Myocyte (in vitro differentiated cells): Measurements from ENCODE around the gene NT5DC1. TPM values are rescaled to one million over a fixed set of nuclear protein-coding genes. Genes with fewer than 3 reads are reported as not detected.

ENCODE experiments used
- DNase-seq: peaks from one replicate; pipeline ENCODE4 v3.0.0-alpha.2; 2012; ENCODE audit warnings: low read depth
- total RNA-seq: library from RNA; depleted of rRNA; stranded (reverse); fragments of >200 nt; gene quantifications from 2 replicates; pipeline ENCODE4 v1.2.3, GENCODE V29; 2014

The NT5DC1 gene
- total RNA-seq, 1 donor from 2014 or later: 13.1 TPM

DNA sequence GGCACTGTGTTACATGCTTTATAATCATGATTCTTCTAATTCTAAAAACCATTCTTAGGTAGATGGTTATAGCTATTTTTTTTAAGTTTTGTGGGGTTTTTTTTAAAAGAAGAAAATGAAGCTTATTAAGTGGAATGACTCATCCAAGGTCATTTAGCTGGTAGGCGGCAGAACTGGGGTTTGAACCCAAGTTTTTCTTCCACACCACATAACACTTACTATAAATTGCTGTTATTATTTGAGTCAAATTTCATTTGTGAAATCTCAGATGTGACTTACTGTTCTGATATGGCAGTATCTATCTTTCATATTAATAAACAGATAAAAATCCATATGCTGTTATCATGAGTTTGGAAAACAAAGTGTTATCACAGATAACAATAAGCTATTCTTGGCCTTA, 35.7 kb downstream of the NT5DC1 start:
- DNase-seq: no peak

DNA sequence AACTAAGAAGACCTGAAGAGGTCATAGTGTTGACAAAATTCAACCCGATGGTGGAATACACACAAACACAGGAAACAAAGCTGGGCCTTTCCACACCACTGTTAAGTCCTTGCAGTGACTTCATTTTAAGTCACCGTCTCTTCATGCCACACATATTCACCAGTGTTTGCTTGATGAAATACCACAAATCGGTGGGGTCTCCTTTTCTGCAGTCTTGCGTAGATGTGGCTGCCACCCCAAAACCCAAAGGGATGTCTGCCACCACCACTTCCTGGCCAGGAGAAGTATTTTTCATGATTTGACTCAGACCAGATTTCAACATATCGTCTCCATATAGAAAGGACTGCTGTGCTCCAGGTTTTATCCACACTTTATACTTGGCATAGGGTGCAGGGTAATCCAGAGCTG, 36.3 kb downstream of the NT5DC1 start:
- no peak for DNase-seq

DNA sequence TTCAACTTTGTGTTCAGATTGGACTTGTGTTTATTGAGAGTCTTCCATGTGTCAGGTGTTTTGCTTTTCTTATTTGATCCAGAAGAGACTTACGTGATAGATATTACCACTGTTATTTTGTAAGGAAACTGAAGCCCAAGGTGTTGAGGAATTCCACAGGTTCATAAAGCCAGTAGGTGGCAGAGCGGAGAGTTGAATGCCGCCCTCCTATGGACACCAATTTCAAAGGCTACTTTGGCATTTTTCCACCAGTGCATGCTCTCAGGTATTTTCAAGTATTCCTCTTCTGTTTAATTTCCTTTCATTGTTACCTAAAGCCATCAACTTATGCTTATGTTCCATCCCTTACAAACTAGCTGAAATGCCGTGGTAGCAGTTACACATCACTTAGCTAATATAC, 39.3 kb downstream of the NT5DC1 start:
- no peak for DNase-seq

DNA sequence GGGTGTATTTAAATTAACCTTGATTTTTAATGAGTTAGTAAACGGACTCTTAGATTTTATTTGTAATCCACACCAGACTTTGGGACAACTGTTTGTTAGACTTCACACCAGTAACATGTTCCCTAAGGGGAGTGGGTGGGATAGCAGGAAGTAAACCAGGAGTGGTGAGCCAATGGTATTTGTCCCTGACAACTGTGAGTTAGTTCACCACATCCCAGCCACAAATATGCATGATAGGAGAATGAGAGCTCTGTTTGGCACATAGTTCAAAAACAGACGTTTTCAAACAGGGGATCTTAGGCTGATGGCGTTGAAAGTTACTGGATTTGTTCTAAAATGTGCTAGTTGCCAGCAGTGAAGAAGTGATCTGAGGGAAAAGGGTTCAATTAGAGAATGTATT, 44.0 kb downstream of the NT5DC1 start:
- peak; percentile 98 for DNase-seq

DNA sequence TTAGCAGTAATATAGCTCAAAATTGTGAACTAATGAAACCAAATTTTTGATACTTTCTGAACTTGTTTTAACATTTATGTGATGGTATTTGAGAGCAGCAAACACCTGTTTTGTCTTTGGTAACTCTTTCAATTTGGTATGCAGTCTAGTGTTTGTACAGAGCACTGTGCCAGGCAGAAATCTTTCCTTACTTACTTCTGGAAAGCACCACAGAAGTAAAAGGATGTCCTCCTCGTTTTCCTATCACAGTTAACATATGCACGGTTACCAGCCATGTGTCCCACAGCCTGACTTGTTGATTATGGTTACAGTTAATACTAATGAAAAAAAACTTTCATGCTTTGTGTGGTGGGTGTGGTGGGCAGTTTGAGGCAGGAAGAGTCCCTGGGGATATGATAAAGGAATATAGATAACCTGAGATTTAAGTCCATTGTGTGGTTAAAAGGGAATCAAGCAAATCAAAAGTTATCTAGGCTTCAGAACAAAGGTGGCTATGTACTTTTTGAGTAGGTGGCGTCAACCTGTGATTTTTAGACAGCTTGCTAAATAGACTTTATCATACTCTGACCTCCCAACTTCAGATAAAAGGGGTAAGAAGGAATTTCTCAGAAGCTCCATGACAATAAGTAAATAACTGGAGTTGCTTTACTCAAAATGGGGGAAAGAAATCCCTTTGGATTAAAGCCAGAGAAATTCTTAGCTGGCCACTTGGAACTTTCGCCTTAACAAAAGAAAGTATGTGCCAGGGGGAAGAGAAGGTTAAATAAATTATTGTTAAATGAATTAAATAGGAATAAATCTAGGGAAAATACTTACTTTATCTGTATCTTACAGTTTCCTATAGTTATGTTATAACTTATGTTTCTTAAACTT, 45.4 kb downstream of the NT5DC1 start:
- DNase-seq: peak; percentile 65

DNA sequence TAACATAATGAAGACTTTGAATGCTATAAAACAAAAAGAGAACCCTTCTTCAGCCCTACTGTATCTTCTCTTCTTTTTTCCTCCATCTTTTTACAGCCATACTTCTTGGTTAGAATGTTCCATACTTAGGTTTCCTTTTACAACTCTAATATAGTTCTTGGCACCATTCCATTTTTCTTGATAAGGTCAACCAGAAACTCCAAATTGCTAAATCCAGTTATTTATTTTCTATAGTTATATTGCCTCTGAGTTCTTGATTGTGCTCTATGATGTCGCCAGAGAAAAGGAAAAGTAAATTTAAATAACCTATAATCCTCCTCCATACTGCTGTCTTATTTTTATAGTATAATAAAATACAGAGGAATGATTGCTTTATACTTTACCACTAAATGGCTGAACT, 52.0 kb downstream of the NT5DC1 start:
- no peak for DNase-seq

DNA sequence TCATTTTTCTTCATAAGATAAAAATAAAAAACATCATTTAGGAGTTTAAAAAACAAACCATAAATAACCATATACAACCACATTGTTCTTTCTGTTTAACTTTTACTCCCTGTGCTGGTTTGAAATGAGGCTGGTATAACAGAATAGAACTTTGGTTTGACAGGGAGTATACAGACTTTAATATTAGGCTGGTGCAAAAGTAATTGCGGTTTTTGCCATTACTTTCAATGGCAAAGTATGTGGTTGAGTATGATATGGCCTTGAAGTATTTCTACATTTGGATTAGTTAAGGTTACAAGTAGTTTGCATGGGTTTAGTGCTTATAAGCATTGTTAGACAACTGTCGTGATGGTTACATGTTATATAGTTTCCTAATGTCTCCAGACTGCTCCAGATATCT, 54.2 kb downstream of the NT5DC1 start:
- no peak for DNase-seq

DNA sequence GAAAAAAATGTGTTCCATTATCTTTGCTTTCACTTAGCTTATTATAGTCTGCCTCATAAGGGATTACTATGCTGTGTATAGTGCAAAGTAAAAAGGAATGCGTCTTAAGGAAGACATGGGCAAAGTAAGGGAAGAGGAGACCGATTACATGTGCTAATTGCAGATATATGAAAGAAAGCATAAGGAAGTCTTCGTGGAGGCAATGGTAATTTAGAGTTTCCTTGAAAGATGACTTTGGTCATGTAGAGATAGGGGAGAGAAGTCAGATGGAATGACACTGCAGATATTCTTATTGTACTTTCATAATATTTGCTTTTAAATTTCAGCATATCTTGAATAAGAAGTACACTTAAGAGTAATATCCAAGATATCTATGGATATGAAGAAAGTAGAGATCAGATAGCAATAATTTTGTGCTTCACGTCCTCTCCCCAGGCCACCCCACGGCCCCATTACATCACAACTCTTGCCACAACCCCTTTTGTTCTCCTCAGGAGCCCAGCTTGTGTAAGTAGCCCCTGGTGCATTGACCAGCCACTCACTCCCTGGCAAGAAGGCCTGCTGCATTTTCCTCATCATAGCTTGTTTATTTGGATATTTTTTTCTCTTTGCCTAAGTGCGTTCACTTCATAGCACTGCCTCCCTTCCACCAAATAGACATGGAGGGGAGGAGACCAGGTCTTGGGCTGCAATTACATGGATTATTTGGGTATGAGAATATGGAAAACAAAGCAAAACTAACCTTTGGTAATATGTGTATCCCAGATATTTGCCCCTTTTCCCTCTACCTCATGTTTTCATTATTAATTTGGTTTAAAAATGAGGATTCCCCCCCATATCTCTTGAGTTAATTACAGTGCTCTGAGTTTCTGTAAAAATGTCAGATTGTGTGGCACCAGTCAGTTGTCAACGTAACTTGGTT, 56.0 kb downstream of the NT5DC1 start:
- no peak for DNase-seq

DNA sequence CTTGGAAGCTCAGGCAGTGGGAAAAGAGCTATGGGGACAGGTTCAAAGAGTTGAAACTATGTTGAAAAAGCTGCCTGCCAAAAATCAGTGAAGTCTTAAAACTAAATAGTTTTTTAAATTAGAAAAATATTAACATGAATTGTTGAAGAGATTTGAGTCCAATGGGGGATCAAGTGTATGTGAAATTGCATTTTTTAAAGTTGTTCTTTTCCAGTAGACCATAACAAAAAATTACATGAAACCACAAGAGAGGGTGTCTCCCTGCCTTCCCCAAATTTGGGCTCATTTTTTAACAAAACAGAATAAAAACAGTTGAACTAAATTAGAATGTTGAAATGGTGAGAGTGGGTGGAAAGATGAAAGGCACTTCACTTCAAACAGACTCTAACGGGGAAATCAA, 56.7 kb downstream of the NT5DC1 start:
- DNase-seq: no peak

DNA sequence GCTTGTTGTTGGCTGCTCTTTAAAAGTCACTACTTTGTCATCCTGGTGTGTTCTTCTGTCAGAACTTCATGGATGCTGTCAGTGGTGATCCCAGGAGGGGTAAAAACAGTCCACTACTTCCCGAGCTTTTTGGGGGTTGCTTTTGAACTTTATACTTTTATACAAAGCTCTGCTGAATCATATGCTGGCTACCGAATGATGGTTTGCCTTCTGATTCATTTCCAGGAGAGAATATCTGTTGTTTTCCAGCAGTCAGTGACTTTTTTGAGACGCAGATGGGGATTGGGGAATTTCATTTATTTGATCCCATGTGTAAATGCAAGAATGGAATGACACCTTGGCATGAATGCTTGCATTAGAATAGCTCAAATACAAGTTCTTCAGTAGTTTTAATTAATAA, 58.0 kb downstream of the NT5DC1 start:
- no peak for DNase-seq

DNA sequence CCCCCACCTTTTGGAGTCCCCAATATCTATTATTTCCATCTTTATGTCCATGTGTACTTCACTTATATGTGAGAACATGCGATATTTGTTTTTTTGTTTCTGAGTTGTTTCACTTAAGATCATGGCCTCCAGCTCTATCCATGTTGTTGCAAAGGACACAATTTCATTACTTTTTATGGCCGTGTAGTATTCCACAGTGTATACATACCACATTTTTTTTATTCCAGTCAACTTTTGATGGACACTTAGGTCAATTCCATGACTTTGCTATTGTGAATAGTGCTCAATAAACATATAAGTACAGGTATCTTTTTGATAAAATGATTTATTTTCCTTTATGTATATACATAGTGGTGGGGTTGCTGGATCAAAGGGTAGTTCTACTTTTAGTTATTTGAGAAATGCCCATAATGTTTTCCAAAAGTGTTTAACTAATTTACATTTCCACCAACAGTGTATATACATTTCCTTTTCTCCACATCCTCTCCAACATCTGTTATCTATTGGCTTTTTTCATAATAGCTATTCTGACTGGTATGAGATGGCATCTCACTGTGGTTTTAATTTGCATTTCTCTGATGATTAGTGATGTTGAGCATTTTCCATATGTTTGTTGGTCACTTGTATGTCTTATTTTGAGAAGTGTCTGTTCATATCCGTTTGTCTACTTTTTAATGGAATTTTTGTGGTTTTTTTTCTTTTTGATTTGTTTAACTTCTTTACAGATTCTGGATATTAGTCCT, 59.3 kb downstream of the NT5DC1 start:
- no peak for DNase-seq

DNA sequence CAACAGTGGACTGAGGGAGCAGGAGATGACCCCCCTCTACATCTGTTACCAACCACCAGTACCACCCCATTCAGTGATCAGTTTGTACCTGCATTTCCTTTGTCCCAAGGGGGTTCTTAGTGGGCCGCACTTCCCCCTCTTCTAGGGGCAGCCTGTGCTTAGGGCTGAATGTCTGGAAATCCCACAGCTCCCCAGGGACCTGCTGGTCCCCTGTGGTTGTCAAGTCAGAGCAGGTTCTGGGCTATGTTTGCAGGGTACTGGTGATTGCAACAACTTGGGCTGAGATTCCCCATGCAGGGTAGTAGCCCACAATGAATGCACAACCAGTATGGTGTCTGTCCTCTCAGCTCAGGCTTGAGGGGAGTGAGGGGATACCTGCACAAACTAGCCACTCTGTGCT, 64.9 kb downstream of the NT5DC1 start:
- no peak for DNase-seq

DNA sequence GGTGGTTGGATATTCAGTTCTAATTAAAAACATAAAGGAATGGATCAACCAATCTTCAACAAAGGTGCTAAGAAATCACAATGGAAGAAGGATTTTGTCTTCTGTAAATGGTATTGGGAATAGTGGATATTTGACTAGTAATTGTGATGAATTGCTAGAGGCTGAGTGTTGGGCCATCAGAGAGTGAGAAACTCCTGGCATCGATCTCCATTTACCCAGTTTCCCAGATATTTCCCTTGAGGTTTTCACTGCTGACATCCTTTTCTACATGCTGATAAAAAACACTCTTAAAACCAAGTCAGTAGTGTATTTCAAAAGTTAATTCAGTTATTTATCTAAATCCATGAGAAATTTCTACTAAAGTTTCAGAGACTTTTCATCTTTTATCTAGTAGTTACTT, 65.7 kb downstream of the NT5DC1 start:
- DNase-seq: no peak

DNA sequence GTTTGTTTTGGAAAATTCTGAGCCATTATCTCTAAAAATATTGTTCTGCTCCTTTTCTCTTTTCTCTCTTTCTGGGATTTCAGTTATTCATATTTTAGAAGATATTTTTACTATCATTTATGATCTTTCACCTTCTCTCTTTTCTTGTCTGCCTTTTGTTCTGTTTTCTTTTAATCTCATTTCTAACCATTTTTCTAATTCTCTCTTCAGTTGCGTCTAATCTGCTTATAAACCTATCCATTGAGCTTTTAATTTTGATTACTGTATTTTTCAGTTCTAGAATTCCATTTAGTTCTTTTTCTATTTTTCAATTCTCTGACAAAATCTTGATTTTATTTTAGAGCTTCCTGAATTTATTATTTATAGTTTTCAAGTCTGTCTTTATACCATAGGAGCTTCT, 67.5 kb downstream of the NT5DC1 start:
- DNase-seq: no peak

DNA sequence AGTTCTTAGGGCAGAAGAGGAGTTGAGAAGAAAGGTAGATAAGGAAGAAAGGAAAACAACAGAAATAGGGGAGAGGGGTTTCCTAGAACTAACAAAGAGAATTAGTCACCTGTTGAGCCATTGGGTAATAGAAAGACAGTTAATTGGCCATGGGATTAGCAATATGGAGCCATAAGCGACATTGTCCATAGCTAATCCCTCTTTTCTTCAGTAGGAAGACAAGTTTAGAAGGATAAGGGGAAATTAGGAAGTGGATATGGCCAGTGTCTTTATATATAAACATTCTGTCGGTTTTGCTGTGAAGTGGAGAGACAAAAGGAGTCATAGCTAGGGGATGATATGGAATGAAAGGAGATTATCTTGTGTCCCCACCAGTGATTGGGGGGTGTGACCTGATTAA, 69.2 kb downstream of the NT5DC1 start:
- no peak for DNase-seq

DNA sequence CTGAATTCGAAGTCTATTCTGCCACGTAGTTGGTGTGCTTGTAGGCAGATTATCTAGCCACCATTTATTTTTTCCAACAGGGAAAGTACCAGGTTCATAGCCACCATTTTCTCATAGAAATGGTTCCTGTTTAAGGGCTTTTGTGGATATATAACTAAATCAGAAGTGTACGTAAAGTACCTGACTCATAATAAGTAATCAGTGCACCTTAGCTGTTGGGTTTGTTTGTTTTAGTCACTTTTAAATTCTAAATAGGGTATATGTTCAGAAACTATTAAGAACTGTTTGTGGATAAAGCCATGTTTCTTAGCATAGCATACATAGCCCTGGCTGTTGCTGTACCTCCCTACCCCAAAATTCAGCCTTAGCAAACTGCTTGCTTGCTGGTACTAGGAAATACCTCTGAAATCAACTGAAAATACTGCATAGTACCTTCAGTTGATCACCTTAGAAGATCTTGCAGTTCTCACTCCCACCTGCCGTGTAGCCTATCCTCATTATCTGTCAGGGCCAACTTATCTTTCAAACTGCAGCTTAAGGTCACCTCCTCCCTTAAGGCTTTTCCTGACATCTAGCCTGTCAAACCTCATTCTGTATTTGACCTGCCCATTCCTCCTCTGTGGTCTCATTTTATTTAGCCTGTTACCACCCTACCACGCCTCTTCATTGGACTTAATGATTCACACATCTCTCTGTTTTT, 69.9 kb downstream of the NT5DC1 start:
- DNase-seq: peak; percentile 29

DNA sequence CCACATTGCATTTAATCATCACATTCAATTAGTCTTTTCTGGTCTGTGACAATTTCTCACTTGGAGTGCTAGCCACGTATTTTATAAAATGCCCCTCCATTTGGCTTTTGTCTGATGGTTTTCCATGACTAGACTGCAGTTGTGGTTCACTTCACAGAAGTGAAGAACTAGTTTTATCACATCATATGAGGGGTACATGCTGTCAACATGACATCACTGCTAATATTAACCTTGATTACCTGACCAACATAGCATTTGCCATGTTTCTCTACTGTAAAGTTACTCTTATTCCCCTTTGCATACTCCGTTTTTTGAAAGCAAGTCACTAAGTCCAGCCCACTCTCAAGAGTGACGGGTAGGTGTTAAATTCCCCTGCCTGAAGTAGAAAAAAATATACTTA, 73.3 kb downstream of the NT5DC1 start:
- DNase-seq: peak; percentile 14

DNA sequence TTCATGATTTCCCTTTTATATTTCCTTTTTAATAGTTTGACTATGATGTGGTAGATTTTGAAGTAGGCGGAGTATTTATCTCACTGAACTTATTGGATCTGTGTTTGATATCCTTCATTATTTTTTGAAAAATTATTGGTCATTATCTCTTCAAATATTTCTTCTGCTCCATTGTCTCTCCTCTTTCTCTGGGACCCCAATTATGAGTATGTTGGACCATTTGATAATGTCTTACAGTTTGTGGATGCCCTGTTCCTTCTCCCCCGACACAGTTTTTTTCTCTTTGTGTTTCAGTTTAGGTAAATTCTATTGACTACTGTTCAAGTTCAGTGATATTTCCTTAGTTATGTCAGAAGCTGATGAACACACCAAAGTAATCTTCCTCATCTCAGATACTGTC, 74.7 kb downstream of the NT5DC1 start:
- DNase-seq: no peak

DNA sequence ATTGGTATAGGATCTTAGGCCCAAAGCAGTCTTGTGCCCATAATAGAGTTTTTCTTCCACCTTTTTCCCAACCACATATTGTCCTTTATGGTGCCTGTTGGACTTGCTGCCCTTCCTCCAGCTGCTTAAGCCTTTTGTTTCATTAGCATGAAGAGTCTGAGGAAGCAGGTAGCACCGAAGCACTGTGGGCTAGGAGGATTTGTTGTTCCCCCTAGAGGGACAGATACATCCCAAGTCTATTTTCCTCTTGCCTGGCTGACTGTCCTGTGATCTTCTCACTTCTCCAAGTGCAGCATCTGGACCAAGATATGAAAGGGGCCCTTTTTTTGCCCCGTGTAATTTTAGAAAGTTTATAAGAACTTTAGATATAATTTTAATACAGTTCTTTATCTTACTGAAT, 75.9 kb downstream of the NT5DC1 start:
- no peak for DNase-seq

DNA sequence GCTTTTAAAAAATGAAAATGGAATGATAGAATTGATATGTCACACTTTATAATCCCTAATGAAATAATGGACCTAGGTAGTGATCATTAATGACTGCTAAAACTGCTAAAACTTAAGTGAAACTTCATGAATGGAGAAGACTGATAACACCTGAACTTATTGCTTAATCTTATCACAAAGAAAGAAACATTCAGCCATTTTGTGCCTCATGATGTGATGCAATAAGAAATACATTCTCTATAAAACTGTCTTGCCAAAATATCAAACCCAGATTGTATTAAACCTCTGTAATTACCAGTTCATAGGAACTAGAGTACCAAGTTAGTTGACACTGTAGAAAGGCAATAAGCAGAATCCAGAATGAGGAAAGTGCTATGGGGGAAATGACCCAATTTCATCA, 79.7 kb downstream of the NT5DC1 start:
- DNase-seq: no peak

DNA sequence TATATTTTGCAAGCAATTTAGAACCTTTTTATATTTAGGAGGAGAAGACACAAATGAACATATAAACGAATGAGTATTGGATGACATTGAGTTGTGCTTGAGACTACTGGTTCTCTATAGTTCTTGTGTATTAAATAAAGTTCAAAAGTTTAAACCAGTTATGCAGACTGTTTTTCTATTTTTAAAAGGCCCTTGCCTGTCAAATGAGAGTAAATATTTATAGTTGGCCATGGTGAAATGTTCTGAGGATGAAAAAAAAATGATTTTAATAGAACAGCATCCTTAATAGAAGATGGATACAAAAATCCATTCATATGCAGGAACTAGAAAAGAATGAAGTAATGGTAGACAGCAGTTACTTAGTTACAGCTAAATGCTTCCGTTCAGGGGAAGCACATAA, 88.8 kb downstream of the NT5DC1 start:
- DNase-seq: no peak
